Astrocyte of the spinal cord (primary cell): ENCODE measurements around the gene SPAG6.

Experiments
- DNase-seq: peaks from one replicate; pipeline ENCODE4 v3.0.0; 2011; ENCODE audit warnings: low read depth, low spot score
- H3K4me3 ChIP-seq: 2 replicates; pipeline ENCODE4 v1.5.1; 2011; ENCODE audit warnings: low read depth, mild to moderate bottlenecking, low read length, moderate library complexity
- in situ Hi-C: cut with HindIII; loops from 2 replicates; pipeline ENCODE4 v1.10.0; 2017; ENCODE audit warnings: low sequenced_read_pairs
- TF ChIP-seq, protein P1 (sequence below): IDR thresholded peaks from 2 replicates; pipeline ENCODE4 v1.5.1; 2012; ENCODE audit warnings: low read depth, mild to moderate bottlenecking, low read length, inconsistent platforms

The SPAG6 gene

DNA sequence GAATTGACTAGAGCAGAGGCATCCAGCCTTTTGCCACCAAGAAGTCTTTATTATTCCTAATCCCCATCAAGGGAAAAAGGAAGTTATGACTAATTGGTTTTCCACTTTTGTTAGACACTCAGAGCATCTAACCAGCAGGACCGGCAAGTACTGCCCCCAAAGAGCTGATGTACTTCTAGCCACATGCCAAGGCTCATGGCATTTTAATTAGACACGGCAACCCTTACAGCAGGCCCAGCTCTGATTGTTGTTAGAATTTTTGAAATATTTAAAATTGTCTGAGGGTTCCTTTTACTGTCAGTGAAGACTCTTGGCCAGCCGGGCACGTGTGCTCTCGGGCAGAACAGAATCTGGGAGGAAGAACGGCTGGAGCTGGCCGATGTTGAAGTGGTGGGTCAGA lies 114.8 kb downstream of the SPAG6 start:
- in situ Hi-C loops, result no loop called here

DNA sequence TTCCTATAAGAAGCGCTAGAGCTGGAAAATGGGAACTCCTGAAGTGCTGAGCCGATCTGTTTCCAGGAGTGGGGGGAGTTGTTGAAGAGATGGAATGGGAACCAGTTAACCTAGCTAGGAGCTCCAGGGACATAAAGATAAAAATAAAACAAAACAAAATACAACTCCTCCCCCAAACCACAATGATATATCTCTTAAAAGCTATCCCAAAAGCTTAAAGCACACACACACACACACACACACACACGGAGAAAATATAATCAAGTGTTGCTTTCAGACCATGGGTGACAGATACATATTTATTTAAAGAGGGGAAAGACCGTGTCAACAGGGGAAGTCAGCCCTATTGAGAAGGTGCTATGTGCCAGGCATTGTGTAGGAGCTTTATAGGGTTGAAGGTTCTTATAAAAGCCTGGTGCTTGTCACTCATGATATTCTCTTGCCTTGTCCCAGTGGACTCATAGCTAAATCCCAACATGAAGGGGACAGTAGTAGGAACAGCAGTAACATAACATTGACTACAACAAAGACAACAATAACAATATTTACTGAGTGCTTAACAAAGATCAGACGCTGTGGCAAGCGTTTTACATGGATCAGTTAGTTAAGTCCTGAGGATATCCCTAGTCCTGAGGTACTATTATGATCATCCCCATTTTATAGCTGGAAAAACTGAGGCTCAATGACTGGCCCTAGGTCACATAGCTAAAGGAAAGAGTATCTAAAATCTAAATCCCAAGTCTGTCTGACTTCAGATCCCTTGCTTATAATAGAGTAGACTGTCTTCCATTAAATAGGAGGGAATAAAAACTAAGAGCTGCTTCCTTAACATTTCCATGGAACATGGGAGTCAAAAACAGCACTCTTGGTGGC lies 115.5 kb downstream of the SPAG6 start:
- TF ChIP-seq, protein P1, sequence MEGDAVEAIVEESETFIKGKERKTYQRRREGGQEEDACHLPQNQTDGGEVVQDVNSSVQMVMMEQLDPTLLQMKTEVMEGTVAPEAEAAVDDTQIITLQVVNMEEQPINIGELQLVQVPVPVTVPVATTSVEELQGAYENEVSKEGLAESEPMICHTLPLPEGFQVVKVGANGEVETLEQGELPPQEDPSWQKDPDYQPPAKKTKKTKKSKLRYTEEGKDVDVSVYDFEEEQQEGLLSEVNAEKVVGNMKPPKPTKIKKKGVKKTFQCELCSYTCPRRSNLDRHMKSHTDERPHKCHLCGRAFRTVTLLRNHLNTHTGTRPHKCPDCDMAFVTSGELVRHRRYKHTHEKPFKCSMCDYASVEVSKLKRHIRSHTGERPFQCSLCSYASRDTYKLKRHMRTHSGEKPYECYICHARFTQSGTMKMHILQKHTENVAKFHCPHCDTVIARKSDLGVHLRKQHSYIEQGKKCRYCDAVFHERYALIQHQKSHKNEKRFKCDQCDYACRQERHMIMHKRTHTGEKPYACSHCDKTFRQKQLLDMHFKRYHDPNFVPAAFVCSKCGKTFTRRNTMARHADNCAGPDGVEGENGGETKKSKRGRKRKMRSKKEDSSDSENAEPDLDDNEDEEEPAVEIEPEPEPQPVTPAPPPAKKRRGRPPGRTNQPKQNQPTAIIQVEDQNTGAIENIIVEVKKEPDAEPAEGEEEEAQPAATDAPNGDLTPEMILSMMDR, result no peak
- in situ Hi-C loops, result no loop called here
- no peak for DNase-seq
- no peak overlapping the region for H3K4me3 ChIP-seq

More for the DNA sequence above, 114.8 kb downstream of the SPAG6 start:
- TF ChIP-seq, protein P1, result no peak
- no peak for DNase-seq
- no peak overlapping the region for H3K4me3 ChIP-seq

DNA sequence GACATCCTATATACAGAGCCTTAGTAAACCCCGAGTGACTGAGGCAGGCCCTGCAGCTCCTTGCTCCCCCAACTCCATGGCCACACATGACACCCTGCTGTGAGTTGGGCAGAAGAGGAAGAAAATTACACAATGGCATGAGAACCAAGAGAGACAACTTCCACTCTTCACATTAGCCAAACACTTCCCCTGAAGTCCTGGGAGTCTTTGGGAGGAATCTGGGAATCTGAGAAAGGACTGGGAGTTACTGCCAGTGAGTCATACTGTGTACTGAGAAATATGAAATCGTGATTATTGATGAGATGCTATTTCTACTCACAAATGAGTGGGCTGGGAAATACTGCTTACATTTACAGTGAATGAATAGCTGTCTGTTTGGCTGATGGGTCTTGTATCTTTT lies 116.6 kb downstream of the SPAG6 start:
- in situ Hi-C loops, result no loop called here
- TF ChIP-seq, protein P1, result no peak
- DNase-seq, result no peak
- H3K4me3 ChIP-seq, result no peak overlapping the region

DNA sequence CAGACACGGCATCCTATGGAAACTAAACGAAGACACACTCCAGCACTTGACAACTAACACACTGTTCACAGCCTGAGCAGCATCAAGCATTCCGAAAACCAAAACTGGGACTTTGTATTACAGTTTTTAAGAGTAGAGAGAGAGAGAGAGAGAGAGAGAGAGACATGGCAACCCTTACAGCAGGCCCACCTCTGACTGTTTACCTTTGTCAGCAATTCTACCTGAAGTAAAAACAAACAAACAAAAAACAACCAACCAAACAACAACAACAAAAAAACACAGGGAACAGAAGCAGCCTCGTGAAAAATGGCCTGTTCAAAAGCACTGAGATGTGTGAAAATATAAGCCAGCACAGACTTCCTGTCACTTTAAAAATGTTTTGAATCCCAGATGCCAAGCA lies 118.0 kb downstream of the SPAG6 start:
- no peak overlapping the region for H3K4me3 ChIP-seq
- in situ Hi-C loops, result no loop called here
- TF ChIP-seq, protein P1, result no peak
- no peak for DNase-seq

DNA sequence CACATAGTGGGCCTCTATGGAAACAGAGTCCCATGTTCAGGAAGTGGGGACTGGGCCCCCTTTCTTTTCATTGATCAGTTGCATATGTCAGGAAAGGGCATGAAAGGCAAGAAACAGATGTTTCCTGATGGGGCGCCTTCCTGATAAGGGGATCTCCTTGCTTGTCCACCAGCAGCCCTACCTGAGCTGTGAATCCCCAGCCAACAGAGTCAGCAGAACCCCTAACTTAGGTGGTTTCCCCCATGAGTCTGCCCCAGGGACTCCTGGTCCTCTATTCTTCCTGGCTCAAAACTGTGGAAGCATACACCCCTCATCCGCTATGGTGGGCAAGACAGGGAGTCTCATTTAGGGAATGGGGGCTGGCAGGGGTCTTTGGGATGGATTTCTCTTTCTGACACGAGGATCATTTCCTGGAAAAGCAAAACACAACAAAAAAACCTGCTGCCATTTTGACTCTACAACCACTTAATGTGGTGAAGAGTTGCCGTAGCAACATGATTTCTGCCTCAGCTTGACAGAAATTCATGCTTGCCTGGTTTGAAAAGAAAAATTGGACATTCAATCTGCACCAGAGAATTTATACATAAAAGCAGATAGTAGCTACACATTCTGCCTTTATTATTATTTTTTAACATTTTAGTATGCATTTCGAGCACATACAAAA lies 119.8 kb downstream of the SPAG6 start:
- TF ChIP-seq, protein P1, result no peak
- no peak for DNase-seq
- H3K4me3 ChIP-seq, result no peak overlapping the region
- in situ Hi-C loops, result no loop called here

DNA sequence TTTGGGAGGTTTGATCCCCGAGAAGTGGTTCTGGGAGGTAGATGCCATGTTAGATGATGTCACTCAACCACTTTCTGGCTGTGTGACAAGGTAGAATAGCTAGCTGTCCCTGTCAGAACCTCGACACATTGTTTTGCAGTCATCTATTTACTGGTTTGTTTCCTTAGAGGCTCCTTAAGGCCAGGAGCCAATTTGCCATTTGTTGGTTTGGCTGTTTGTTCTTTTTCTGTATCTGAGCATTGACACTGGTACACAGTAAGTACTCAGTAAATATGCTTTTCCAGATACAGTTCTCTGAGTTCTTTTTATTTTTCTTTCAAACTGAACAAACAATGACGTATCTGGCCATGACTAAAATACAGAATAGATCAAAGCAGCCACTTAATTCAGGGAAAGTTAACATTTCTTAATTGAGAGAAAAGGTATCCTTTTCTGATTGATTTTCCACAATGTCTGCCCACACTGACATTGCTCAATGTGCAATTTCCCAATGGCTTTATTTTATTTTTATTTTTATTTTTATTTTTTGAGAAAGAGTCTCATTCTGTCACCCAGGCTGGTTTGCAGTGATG lies 121.6 kb downstream of the SPAG6 start:
- TF ChIP-seq, protein P1, result no peak
- in situ Hi-C loops, result no loop called here
- no peak for DNase-seq
- no peak overlapping the region for H3K4me3 ChIP-seq
